Camera-type eye (tissue), 1 donor: ENCODE data around the gene PTAFR. TPM values are rescaled to one million over a fixed set of nuclear protein-coding genes. Genes with fewer than 3 reads are reported as not detected.

Experiments
- total RNA-seq: library from RNA; depleted of rRNA; stranded (reverse); fragments of >200 nt; gene quantifications from one replicate; pipeline ENCODE4 v1.2.3, GENCODE V29; 2014

Gene PTAFR, protein sequence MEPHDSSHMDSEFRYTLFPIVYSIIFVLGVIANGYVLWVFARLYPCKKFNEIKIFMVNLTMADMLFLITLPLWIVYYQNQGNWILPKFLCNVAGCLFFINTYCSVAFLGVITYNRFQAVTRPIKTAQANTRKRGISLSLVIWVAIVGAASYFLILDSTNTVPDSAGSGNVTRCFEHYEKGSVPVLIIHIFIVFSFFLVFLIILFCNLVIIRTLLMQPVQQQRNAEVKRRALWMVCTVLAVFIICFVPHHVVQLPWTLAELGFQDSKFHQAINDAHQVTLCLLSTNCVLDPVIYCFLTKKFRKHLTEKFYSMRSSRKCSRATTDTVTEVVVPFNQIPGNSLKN
- total RNA-seq: 2.0 TPM

DNA sequence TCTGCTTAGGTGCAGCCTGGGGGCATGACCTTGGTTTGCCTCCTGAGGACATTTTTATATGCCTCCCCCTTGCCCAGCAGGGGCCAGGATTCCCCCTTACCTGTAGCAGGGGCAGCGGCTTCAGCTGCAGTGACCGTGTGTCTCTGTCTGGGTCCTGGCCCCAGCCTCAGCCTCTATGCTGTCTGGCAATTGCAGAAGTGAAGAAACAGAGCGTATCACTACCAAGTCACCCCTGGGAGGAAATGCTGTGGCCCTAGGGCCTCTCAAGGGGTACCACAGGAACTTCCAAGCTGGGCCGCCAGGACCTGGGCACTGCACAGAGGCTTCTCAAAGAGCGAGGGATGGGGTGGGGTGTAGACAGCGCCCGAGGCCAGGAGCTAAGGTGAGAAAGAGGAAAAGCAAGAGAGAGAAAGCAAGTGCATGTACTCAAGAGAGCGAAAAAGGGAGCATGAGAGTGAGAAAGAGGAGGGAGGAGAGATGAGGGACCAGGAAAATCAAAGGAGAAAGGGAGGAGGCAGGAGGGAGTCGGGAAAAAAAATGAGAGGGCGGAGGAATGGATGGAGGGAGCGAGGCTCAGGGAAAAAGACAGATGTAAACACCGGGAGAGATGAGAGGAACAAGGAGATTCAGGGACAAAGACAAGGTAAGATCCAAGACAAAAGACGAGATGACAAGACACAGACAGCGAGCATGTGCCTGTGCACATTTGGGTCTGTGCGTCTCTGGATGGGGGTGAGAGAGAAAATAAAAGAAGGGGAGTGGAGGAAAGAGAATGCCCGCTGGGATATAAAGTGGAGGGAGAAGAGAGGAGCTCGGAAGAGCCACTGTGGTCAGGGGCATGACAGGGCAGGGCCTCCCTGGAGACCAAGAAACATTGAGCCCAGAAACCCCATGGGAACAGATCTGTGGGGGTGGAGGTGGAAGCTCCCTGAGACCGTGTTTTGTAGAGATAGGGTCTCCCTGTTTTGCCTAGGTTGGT lies at the start of gene PTAFR:
Gene PTAFR (minus strand): TSS at position 199 of the 979 bp plus-strand sequence. CDS start 25,669 bp downstream, outside the sequence.

Other genes with a start within 250 kb of the PTAFR start
- gene SMPDL3B, start 241.7 kb downstream of the PTAFR start, total RNA-seq: 3.0 TPM
- gene XKR8, start 216.7 kb downstream of the PTAFR start, total RNA-seq: 3.9 TPM
- gene EYA3, start 88.1 kb downstream of the PTAFR start, total RNA-seq: 18.5 TPM
- gene DNAJC8, start 56.3 kb upstream of the PTAFR start, total RNA-seq: 47.7 TPM
- gene ATP5IF1, start 59.4 kb upstream of the PTAFR start, total RNA-seq: 148 TPM
- 5.9 TPM for gene SESN2, start 82.8 kb upstream of the PTAFR start, total RNA-seq
- gene MED18, start 152.3 kb upstream of the PTAFR start, total RNA-seq: 11.3 TPM
- gene PHACTR4, start 193.1 kb upstream of the PTAFR start, total RNA-seq: 18.6 TPM